Renal cortex interstitium (tissue), 11 donors: ENCODE measurements around the gene LRRC47. TPM values are rescaled to one million over a fixed set of nuclear protein-coding genes. Genes with fewer than 3 reads are reported as not detected.
"Not testable (repeated sequence)": the region's sequence is repeated elsewhere in the genome, so short reads cannot be mapped to it uniquely, and the experiment has no call there.

Experiments used
- DNase-seq, 11 donors: peaks; one replicate each; pipeline ENCODE4 v3.0.0-alpha.2; 2013; ENCODE audit warnings: low read depth in 9 of 11, low spot score in 4 of 11; ENCODE audit errors: extremely low read depth in 1 of 11
- polyA plus RNA-seq, 3 donors: library from polyadenylated mRNA; unstranded; fragments of 120-200 nt; gene quantifications; one replicate each; pipeline ENCODE4 v1.2.1, GENCODE V29; 2013; ENCODE audit not compliant: insufficient read length in 3 of 3

Gene LRRC47
- polyA plus RNA-seq, 3 donors: 63.9 to 68.1 (median 66.4) TPM

DNA sequence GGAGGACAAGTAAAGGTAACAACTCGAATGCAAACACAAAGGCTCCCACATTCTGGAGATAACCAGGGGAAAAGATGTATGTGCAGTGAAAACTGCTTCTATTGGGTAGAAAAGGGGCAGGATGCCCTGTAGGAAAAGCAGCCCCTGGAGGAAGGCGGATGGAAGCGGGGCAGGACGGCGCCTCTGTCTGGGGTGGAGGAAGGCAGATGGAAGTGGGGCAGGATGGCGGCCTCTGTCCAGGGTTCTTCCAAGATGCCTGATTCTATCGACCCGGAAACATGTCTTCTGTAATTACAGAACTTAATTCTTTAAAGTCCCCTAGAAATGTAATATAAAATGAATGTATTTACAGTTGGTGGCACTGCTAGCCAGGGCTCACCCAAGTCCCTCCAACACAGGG is 24.0 kb upstream of the LRRC47 start:
- no peak for DNase-seq

DNA sequence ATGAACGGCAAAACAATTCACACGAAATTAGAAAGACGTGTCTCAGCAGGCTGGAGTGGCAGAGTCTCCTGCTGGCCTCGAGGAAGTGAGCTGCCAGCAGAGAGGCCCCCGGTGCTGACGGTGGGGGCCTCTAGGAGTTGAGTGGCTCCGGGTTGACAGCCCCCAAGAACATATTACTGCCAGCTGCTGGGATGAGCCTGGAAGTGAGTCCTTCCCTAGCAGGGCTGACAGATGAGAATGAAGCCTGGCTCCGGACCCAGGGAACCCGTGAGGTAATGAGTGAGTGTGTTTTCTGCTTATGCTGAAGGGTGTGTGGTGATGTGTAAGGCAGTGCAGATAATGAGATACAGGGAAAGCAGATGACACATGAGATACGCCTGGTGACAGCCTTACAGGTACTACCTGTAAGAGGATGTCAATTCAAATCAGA is 23.5 kb upstream of the LRRC47 start:
- DNase-seq: no peak

DNA sequence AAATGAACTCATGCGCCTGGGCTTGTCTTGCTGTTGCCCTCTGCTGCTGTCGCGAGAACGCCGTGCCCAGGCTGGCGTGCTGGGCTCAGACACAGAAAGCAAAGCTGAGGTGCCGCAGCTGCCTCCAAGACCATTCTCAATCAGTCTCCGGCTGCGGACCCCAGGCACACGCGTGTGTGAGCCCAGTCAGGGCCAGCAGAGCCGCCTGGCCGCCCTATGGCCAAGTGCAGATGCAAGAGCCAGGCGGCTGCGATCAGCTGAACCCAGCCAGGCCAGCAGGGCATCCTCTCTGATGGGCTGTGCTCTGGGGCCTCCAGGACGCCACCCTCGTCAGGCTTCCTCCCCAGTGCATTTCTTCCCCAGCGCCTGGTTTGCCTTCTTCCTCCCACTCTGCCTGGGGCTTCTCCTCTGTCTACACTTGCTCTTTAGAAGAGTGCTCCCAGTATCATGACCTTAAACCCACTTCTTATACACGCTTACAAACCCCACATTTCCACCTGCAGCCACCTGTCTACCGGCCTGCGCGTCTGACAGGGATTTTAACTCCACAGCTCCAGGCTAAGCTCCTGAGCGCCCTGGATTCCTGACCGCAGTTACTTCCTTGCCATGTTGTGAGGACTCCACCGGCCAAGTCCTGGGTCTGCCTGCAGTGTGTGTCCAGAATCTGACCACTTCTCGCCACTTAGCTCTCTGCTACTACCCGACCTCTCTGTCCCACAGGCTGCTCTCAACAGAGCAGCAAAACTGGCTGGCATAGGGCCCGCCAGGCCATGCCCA is 21.7 kb upstream of the LRRC47 start:
- DNase-seq: no peak

DNA sequence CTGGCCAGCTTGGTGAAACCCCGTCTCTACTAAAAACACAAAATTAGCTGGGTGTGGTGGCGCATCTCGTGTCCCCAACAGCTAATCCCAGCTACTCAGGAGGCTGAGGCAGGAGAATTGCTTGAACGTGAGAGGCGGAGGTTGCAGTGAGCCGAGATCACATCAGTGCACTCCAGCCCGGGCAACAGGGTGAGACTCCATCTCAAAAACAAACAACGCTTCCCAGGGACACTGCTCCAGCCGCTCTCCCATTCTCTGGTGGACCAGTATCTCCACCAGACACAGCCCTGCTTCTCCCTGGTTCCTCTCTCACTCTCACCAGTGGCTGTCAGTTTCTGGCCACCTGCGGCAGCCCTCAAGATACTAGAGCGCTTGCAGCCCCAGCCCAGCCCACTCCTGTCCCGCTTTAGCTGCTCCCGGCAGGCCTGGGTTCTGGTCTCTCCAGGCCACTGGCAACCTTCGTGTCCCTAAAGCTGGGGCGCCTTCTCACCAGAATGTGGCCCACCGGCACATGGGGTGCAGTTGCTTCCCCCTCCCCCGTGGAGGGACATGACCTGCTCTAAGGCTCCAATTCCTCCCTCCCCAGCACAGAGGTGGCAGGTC is 20.9 kb upstream of the LRRC47 start:
- no peak for DNase-seq

DNA sequence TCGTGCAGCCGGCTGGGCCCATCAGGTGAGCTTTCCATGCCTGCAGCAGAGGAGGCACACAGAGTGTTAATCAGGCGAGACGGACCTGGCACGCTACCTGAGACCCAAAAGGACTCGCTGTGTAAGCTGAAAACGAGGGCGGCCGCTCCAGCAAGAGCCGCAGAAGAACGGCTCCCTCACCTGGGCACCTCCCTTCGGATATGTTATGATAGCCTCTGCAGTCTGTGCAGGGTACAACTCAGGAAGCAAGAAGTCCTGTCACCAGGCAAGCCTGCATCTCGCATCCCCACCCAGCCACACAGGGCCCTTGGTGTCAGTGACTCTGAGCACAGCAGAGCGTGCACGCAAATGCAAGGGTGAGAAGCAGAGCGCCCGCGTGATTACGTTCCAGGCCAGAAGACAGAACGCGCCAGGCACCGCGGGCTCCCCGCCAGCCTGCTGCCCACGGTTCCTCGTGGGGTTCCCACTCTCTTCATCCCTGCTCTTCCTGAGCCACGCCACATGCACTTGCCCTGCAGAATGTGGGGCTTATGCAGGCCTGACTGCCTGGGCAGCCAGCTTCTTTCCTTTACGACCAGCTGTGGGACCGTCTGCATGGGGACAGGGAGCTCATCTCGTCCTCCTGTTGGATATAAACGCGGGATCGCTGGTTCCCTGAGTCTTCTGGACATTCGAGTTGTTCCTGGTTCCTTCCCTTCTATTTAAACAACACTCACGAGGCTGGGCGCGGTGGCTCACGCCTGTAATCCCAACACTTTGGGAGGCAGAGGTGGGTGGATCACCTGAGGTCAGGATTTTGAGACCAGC is 20.2 kb upstream of the LRRC47 start:
- no peak for DNase-seq

DNA sequence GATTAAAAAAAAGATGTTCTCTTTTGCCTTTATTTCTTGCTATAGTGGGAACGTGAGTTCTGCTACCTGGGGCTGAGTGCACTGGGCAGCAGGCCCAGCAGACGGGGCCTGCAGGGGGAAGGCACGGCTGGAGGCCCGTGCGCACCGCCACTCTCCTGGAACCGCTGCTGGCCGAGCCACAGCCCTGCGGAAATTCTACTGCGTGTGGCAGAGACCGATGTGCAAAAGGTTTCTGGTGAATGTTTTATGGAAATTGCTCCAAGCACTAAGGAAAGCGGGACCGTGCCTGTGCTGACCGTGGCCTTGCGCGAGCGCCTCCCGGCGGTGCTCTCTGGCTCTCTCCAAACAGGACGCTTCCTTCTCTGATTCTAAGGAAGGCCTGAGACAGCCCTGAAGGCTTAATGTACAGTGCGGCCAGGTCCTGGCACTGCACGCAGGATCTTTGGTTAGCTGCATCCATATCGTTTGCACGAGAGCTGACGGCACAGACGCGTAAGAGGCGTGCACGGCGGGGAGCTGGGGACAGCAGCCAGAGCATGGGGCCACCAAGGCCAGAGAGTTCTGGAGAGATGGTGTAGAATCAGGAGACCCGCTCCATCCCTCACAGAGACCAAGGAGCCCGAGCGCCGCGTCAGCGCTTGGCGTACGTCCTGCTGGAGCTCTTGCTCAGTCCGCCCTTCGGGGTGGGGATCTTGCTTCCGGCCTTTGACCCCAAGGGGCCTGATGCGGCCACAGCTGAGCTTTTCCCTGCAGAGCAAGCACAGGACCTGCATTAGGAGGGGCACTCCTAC is 18.7 kb upstream of the LRRC47 start:
- no peak for DNase-seq

DNA sequence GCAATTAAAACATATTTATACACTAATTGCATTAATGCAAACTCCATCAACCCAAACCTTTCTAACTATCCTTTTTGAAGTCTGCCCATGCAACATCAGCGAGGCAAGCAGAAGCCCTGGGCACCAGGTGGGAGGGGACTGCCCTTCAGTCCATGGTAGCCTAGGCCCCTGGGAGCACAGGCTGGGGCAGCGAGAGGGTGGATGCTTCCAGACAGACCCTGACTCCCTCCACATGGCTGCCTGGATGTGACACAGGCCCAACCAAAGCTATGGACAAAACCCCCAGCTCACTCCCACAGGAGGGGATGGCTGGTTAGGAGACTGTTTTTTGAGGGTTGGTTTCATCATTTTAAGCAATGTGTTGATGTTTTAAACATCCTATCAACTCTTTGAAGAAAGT is 17.8 kb upstream of the LRRC47 start:
- no peak for DNase-seq

DNA sequence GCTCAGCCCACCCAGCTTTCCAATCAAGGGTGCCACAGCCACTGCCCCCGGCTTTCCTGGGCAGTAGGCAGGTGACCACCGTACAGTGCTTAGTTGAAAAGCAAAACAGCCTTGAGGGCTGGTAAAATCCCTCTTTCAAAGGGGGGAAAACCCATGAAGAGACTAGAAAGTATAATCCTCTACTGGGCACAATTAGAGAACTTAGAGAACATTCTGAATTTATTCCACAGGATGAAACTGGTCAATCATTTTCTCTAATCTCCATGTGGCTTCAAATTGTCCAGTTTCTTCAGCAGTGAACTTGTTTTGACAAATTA is 15.3 kb upstream of the LRRC47 start:
- no peak for DNase-seq

DNA sequence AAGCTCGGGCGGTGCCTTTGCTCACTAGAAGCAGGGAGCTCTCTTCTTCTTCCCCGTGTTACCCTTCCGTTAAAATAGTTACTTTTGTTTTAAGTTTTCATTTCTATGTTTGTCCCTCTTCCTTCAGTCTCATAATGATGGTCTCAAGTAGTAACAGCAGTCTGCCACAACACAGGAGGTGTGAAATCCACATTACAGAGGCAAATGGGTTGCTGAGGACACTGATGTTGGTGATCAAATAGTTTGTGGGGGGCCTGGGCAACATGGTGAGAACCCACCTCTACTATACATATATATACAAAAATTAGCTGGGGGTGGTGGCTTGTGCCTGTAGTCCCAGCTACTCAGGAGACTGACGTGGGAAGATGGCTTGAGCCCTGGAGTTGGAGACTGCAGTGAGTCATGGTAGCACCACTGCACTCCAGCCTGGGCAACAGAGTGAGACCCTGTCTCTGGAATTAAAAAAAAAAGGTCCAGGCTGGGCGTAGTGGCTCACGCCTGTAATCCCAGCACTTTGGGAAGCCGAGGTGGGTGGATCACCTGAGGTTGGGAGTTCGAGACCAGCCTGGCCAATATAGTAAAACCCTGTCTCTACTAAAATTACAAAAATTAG is 14.0 kb upstream of the LRRC47 start:
- not testable (repeated sequence) for DNase-seq

DNA sequence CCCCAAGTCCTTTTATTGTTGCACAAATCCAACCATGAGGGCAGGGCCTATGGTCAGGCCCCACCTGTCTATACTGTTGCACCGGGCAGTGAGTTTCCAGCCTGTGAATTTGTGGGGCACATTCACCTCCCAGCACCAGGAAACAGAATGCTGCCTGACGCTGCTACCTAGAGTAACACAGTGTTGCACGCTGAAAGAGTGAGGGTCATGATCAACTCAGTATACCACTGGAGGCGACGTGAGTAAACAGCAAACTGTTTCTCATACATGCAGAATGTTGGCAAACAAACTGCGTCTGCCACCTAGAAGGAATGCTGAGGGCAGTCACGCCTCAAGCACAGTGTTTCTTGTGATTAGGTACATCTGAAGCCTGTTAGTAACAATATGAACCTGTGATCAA is 13.4 kb upstream of the LRRC47 start:
- no peak for DNase-seq

DNA sequence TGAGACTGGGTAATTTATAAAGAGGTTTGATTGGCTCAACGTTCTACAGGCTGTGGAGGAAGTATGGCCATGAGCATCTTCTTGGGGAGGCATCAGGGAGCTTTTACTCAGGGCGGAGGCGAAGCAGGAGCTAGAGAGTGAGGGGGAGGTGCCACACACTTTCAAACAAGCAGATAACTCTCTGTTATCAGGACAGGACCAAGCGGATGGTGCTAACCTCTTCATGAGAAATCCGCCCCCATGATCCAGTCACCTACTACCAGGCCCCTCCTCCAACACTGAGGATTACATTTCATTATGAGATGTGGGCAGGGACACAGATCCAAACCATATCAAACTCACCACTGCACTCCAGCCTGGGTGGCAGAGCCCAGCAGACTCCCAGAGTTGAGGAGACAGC is 11.5 kb upstream of the LRRC47 start:
- no peak for DNase-seq

DNA sequence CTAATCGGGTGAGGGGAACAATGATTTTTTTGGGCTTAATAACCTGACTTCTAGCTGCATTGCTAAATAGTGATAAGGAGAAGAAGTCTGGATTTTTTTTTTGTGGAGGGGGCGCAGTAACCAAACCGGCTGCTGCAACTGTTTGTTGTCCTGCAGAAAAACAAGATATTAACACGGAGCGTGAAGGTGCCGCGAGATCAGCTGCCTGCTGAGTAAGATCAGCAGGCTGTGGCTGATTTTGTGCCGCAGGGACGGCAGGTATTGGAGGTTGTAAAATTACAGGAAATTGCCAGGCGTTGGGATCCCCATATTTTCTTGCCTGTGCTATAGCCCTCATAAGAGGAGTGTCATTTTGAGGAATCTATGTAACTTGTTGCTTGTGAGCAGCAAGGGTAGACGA is 8.7 kb upstream of the LRRC47 start:
- DNase-seq: no peak

DNA sequence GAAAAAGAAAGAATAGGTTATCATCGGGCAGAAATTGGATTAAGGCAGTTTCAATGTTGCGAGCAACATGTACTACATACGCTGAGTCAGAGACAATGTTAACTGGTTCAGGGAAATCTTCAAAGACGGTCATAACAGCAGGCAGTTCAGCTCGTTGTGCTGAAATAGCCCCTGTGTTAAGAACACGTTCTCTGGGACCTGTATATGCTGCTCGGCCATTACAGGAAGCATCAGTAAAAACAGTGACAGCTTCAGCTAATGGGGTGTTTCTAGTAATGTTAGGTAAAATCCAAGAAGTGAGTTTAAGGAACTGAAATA is 8.3 kb upstream of the LRRC47 start:
- not testable (repeated sequence) for DNase-seq

DNA sequence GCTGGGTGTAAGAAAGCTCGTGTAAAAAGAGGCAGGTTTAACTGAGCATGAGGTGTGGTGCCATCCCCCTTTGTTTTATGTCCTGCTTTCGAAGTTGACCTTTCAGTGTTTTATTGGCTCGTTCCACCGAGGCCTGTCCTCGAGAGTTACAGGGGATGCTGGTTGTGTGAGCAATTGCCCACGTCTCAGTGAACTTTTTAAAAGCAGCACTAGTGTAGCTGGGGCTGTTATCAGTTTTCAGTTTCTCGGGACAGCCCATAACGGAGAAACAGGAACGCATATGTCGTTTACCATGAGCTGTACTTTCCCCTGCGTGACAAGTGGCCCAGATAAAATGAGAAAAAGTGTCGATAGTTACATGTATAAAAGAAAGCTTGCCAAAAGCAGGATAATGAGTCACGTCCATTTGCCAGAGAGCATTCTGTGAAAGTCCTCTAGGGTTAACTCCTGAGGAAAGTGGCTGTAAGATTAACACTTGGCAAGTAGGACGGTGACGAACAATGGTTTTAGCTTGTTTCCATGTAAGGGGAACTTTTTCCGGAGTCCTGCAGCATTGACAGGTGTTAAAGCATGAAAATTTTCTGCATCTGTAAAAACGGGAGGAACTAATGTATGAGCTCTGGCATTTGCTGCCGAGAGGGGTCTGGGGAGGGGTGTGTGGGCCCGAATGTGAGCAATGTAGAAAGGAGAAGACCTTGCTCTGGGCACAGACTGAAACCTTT is 7.8 kb upstream of the LRRC47 start:
- no peak for DNase-seq

DNA sequence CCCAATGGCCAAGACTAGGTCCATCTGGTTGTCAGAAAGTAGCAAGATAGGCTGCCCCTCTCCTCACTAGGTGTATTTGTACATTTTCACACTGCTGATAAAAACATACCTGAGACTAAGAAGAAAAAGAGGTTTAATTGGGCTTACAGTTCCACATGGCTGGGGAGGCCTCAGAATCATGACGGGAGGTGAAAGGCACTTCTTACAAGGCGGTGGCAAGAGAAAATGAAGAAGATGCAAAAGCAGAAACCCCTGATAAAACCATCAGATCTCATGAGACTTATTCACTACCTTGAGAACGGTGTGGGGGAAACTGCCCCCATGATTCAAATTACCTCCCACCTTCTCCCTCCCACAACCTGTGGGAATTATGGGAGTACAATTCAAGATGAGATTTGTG is 4.5 kb upstream of the LRRC47 start:
- not testable (repeated sequence) for DNase-seq

DNA sequence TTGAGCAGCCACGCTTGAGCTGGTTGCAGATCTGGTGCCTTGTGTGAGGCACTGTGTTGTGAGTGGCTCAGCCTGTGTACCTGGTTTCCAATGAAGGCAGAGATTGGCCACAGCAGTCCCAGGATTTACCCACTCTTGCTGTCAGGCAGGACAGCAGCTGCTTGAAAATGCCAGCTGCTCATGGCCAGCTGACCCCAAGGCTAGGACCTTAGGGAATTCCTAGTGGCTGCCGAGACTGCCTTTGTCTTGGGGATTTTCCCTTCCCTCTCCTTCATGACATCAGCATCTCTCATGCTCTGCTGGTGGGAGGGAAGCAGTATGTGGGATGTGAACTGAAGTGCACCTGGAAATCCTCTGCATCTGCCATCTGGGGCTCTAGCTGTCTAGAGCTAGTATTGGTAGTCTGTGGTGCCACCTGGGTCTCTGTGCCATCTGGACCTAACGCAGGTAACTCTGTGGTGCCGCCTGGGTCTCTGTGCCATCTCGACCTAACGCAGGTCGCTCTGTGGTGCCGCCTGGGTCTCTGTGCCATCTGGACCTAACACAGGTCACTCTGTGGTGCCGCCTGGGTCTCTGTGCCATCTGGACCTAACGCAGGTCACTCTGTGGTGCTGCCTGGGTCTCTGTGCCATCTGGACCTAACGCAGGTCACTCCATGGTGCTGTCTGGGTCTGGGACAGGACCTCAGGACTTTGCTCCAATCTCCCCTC is 3.8 kb upstream of the LRRC47 start:
- DNase-seq: no peak

DNA sequence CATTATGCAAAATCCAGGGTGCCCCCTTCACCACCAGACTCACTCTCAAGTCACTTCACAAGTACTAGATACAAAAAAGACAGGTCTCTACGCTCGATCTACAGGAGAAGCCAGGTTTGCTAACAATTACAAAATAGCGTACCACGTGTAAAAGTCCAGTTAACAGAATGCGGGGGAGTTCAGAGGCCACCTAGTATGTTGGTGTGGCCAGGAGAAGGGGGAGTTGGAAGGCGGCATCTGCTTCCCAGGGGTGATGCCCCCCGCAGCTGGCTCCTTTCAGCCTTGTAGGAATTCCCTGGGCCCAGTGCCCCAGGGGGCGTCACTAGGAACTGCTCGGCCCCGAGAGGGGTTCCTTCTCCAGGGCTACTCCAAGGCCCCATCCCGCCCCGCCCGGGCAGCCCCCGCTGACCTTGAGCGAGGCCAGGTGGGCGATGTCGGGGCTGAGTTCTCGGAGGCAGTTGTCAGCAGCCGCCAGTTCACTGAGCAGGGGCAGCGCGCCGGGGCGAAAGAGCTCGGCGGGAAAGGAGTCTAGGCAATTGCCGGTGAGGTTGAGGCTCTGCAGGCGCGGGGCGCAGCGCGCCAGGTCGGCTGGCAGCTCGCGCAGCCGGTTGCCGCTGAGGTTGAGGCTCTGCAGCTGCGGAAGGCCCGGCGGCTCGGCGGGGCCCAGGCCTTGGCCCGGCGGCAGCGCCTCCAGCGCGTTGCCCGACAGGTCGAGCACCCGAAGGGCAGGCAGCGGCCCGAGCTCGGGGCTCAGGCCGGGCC is 664 bp downstream of the LRRC47 start:
- no peak for DNase-seq
